Left lung (tissue), 10 donors: ENCODE data around the gene CASZ1. TPM values are rescaled to one million over a fixed set of nuclear protein-coding genes. Genes with fewer than 3 reads are reported as not detected.

Experiments used
- ATAC-seq: fragments of 200-7000 bp; cut with Tn5 transposase; one replicate; pipeline ENCODE4 v1.9.1; 2020; ENCODE audit warnings: moderate library complexity
- DNase-seq, 4 donors: peaks; one replicate each; pipeline ENCODE4 v3.0.0-alpha.2; 2013 to 2020
- H3K27ac ChIP-seq, 2 donors: fragments of 200-600 bp; sonication (generic) in 1 of 2; one replicate each; pipeline versions ENCODE4 v1.5.0 to v1.8.0; 2020 to 2021
- H3K27me3 ChIP-seq, 2 donors: fragments of 200-600 bp; sonication (generic) in 1 of 2; one replicate each; pipeline versions ENCODE4 v1.5.0 to v1.8.0; 2020 to 2021
- H3K36me3 ChIP-seq, 2 donors: fragments of 200-600 bp; sonication (generic) in 1 of 2; one replicate each; pipeline versions ENCODE4 v1.5.0 to v1.8.0; 2020 to 2021
- H3K4me1 ChIP-seq, 2 donors: fragments of 200-600 bp; one replicate each; pipeline ENCODE4 v1.8.0; 2021
- H3K4me3 ChIP-seq, 2 donors: fragments of 200-600 bp; sonication (generic) in 1 of 2; one replicate each; pipeline versions ENCODE4 v1.5.0 to v1.8.0; 2020 to 2021; ENCODE audit warnings: mild to moderate bottlenecking in 1 of 2
- H3K9me3 ChIP-seq, 2 donors: fragments of 200-600 bp; sonication (generic) in 1 of 2; one replicate each; pipeline versions ENCODE4 v1.5.0 to v1.8.0; 2020 to 2021
- CTCF ChIP-seq, 2 donors: fragments of 200-600 bp; sonication (generic) in 1 of 2; IDR thresholded peaks; one replicate each; pipeline versions ENCODE4 v1.5.0 to v1.8.0; 2021; ENCODE audit warnings: antibody characterized with exemption in 2 of 2
- intact Hi-C, 2 donors: fragments of 100-400 bp; cut with DNase I; formaldehyde crosslinking; loops; one replicate each; pipeline versions ENCODE4 v1.11.2 to v1.14.2; 2022
- polyA plus RNA-seq, 6 donors: library from polyadenylated mRNA; unstranded; fragments of 120-200 nt; gene quantifications; one replicate each; pipeline ENCODE4 v1.2.1, GENCODE V29; 2013; ENCODE audit not compliant: insufficient read length in 6 of 6
- total RNA-seq, 2 donors: library from RNA; stranded (reverse); fragmentation: NEBNext Ultra II Directional; extraction: Animal tissue kit (Norgen Biotek cat#: 25700); gene quantifications; one replicate each; pipeline ENCODE4 v1.2.1, GENCODE V29; 2021
- donor health status: DM: no; HTN: yes; CAD: no.
- donor health status: DM: no; HTN: no; CAD: no.

Gene CASZ1
- total and polyA plus RNA-seq, 8 donors: 15.1 to 44.0 (median 21.1) TPM

GRCh38 chr1:10610901-10611600, 185.4 kb downstream of the CASZ1 start:
- Histone ChIP-seq H3K4me1 (no peaks in the 10 kb centered on the region), H3K9me3 (no peaks in the 10 kb centered on the region), H3K36me3 (peaks cover 0 to under 1% of the 10 kb centered on the region in 2 donors), H3K4me3 (no peak overlapping the region), H3K27me3 (no peaks in the 10 kb centered on the region), H3K27ac (no peak overlapping the region)
- no peak for TF ChIP-seq CTCF (IDR thresholded peaks at IDR 0.05)
- no peak for ATAC-seq
- intact Hi-C loops: no loop called here
- DNase-seq: no peak

GRCh38 chr1:10608690-10609089, 187.8 kb downstream of the CASZ1 start:
- Histone ChIP-seq H3K4me3 (no peak overlapping the region), H3K4me1 (no peaks in the 10 kb centered on the region)
- no peak for TF ChIP-seq CTCF (IDR thresholded peaks at IDR 0.05)

GRCh38 chr1:10607228-10607627, 189.2 kb downstream of the CASZ1 start:
- TF ChIP-seq CTCF (IDR thresholded peaks at IDR 0.05): no peak
- no peak overlapping the region for H3K27ac ChIP-seq
- no peaks in the 10 kb centered on the region for H3K36me3 ChIP-seq
- H3K4me1 ChIP-seq: no peaks in the 10 kb centered on the region
- DNase-seq (no peak), ATAC-seq (no peak)
- H3K4me3 ChIP-seq: no peak overlapping the region
- intact Hi-C loops: no loop called here
- no peaks in the 10 kb centered on the region for H3K27me3 ChIP-seq
- H3K9me3 ChIP-seq: no peaks in the 10 kb centered on the region

More at GRCh38 chr1:10608690-10609089, 187.8 kb downstream of the CASZ1 start:
- H3K27me3 ChIP-seq: no peaks in the 10 kb centered on the region
- H3K9me3 ChIP-seq: no peaks in the 10 kb centered on the region
- ATAC-seq: no peak
- no peaks in the 10 kb centered on the region for H3K36me3 ChIP-seq
- intact Hi-C loops: no loop called here
- H3K27ac ChIP-seq: no peak overlapping the region
- no peak for DNase-seq

GRCh38 chr1:10606064-10606463, 190.4 kb downstream of the CASZ1 start:
- no peak for ATAC-seq
- Histone ChIP-seq H3K9me3 (no peaks in the 10 kb centered on the region), H3K27ac (no peak overlapping the region), H3K36me3 (no peaks in the 10 kb centered on the region), H3K4me3 (no peak overlapping the region), H3K4me1 (no peaks in the 10 kb centered on the region), H3K27me3 (no peaks in the 10 kb centered on the region)
- intact Hi-C loops: no loop called here
- DNase-seq: no peak
- no peak for TF ChIP-seq CTCF (IDR thresholded peaks at IDR 0.05)

GRCh38 chr1:10604966-10605365, 191.5 kb downstream of the CASZ1 start:
- Histone ChIP-seq H3K36me3 (peaks cover 0 to 8% of the 10 kb centered on the region in 2 donors), H3K4me1 (no peaks in the 10 kb centered on the region), H3K4me3 (no peak overlapping the region), H3K9me3 (no peaks in the 10 kb centered on the region), H3K27ac (no peak overlapping the region), H3K27me3 (no peaks in the 10 kb centered on the region)
- no peak for TF ChIP-seq CTCF (IDR thresholded peaks at IDR 0.05)
- intact Hi-C loops: no loop called here
- DNase-seq: no peak
- ATAC-seq: no peak
